Breast epithelium (tissue), 3 donors: ENCODE measurements around the gene FAM193A.

Experiments used
- POLR2A ChIP-seq: fragments of 450-650 bp; IDR thresholded peaks from one replicate; pipeline ENCODE4 v1.6.1; 2016; ENCODE audit warnings: antibody characterized with exemption, mild to moderate bottlenecking, moderate library complexity
- TF ChIP-seq, protein P1 (sequence below), 3 donors: fragments of 450-650 bp; IDR thresholded peaks; one replicate each; pipeline ENCODE4 v1.5.1; 2016 to 2017; ENCODE audit warnings: antibody characterized with exemption in 3 of 3, mild to moderate bottlenecking in 3 of 3, moderate library complexity in 3 of 3

- TF ChIP-seq, protein P1, sequence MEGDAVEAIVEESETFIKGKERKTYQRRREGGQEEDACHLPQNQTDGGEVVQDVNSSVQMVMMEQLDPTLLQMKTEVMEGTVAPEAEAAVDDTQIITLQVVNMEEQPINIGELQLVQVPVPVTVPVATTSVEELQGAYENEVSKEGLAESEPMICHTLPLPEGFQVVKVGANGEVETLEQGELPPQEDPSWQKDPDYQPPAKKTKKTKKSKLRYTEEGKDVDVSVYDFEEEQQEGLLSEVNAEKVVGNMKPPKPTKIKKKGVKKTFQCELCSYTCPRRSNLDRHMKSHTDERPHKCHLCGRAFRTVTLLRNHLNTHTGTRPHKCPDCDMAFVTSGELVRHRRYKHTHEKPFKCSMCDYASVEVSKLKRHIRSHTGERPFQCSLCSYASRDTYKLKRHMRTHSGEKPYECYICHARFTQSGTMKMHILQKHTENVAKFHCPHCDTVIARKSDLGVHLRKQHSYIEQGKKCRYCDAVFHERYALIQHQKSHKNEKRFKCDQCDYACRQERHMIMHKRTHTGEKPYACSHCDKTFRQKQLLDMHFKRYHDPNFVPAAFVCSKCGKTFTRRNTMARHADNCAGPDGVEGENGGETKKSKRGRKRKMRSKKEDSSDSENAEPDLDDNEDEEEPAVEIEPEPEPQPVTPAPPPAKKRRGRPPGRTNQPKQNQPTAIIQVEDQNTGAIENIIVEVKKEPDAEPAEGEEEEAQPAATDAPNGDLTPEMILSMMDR (IDR thresholded peaks at IDR 0.05) = no peak
- no peak for TF ChIP-seq POLR2A
Measured at GRCh38 chr4:2694691-2695090, 158.2 kb downstream of the FAM193A start.
